MG63 (cell line): ENCODE results near the gene CSTF3. TPM values are rescaled to one million over a fixed set of nuclear protein-coding genes. Genes with fewer than 3 reads are reported as not detected.
A peak's percentile ranks its signal among the peaks of the same experiment; 100 is the strongest.
"Not testable (repeated sequence)": the region's sequence is repeated elsewhere in the genome, so short reads cannot be mapped to it uniquely, and the experiment has no call there.

Source experiments
- DNase-seq: peaks from one replicate; pipeline ENCODE4 v3.0.0-alpha.2; 2020
- H3K27me3 ChIP-seq: fragments of 250-450 bp; sonication (Bioruptor Pico); 2 replicates; pipeline ENCODE4 v1.5.1; 2020; ENCODE audit warnings: mild to moderate bottlenecking, moderate library complexity
- H3K36me3 ChIP-seq: fragments of 250-450 bp; sonication (Bioruptor Pico); 2 replicates; pipeline ENCODE4 v1.5.1; 2020; ENCODE audit warnings: mild to moderate bottlenecking, moderate library complexity
- H3K4me3 ChIP-seq: fragments of 250-450 bp; sonication (Bioruptor Pico); 2 replicates; pipeline ENCODE4 v1.5.1; 2020; ENCODE audit warnings: mild to moderate bottlenecking, moderate library complexity
- H3K9me3 ChIP-seq: fragments of 250-450 bp; sonication (Bioruptor Pico); 2 replicates; pipeline ENCODE4 v1.5.1; 2020; ENCODE audit warnings: mild to moderate bottlenecking, moderate library complexity
- total RNA-seq: library from RNA; depleted of rRNA; stranded (reverse); fragments of >200 nt; shearing (Covaris generic); gene quantifications from 2 replicates; pipeline ENCODE4 v1.2.3, GENCODE V29; 2014; ENCODE audit warnings: low replicate concordance

CSTF3 gene
- total RNA-seq, 1 experiment from 2014 or later: 13.3 TPM

- no peaks in the 10 kb centered on the region for H3K36me3 ChIP-seq
- DNase-seq: no peak
- H3K9me3 ChIP-seq: no peaks in the 10 kb centered on the region
- H3K27me3 ChIP-seq: no peaks in the 10 kb centered on the region
- H3K4me3 ChIP-seq: no peak overlapping the region
Observed at GRCh38 chr11:33064033-33064825, 97.1 kb downstream of the CSTF3 start.

- DNase-seq: no peak
- no peaks in the 10 kb centered on the region; the same call in 1 of the 2 replicates for H3K36me3 ChIP-seq
Observed at GRCh38 chr11:33063326-33063881, 97.9 kb downstream of the CSTF3 start.

GRCh38 chr11:33062137-33062536 lies 99.1 kb downstream of the CSTF3 start:
- Histone ChIP-seq H3K27me3 (no peaks in the 10 kb centered on the region), H3K4me3 (no peak overlapping the region), H3K36me3 (no peaks in the 10 kb centered on the region; the same call in 1 of the 2 replicates), H3K9me3 (no peaks in the 10 kb centered on the region)
- no peak for DNase-seq

More at GRCh38 chr11:33063326-33063881, 97.9 kb downstream of the CSTF3 start:
- Histone ChIP-seq H3K9me3 (no peaks in the 10 kb centered on the region), H3K27me3 (no peaks in the 10 kb centered on the region), H3K4me3 (no peak overlapping the region)

GRCh38 chr11:33060271-33060670 lies 101.0 kb downstream of the CSTF3 start:
- no peaks in the 10 kb centered on the region for H3K9me3 ChIP-seq
- no peak overlapping the region for H3K4me3 ChIP-seq
- no peaks in the 10 kb centered on the region for H3K27me3 ChIP-seq
- no peak for DNase-seq
- no peaks in the 10 kb centered on the region; the same call in 1 of the 2 replicates for H3K36me3 ChIP-seq

GRCh38 chr11:33059331-33060007 lies 101.8 kb downstream of the CSTF3 start:
- Histone ChIP-seq H3K36me3 (no peaks in the 10 kb centered on the region; the same call in 1 of the 2 replicates), H3K4me3 (no peak overlapping the region), H3K9me3 (no peaks in the 10 kb centered on the region), H3K27me3 (no peaks in the 10 kb centered on the region)
- no peak for DNase-seq

GRCh38 chr11:33057284-33057683 lies 104.0 kb downstream of the CSTF3 start:
- Histone ChIP-seq H3K9me3 (no peaks in the 10 kb centered on the region), H3K36me3 (no peaks in the 10 kb centered on the region; the same call in 1 of the 2 replicates), H3K27me3 (no peaks in the 10 kb centered on the region), H3K4me3 (no peak overlapping the region)
- no peak for DNase-seq

- Histone ChIP-seq H3K27me3 (no peaks in the 10 kb centered on the region), H3K36me3 (no peaks in the 10 kb centered on the region; the same call in 1 of the 2 replicates), H3K9me3 (no peaks in the 10 kb centered on the region), H3K4me3 (no peak overlapping the region)
- no peak for DNase-seq
Observed at GRCh38 chr11:33055375-33055774, 105.9 kb downstream of the CSTF3 start.

GRCh38 chr11:33052231-33052630 lies 109.0 kb downstream of the CSTF3 start:
- Histone ChIP-seq H3K4me3 (no peak overlapping the region), H3K9me3 (no peaks in the 10 kb centered on the region), H3K36me3 (no peaks in the 10 kb centered on the region), H3K27me3 (no peaks in the 10 kb centered on the region)
- no peak for DNase-seq

- not testable (repeated sequence) for H3K36me3 ChIP-seq, H3K4me3 ChIP-seq, H3K9me3 ChIP-seq, DNase-seq, H3K27me3 ChIP-seq
Observed at GRCh38 chr11:33049565-33050408, 111.5 kb downstream of the CSTF3 start.

GRCh38 chr11:33048701-33049100 lies 112.6 kb downstream of the CSTF3 start:
- not testable (repeated sequence) for DNase-seq, H3K4me3 ChIP-seq, H3K27me3 ChIP-seq, H3K36me3 ChIP-seq, H3K9me3 ChIP-seq

- DNase-seq: peak; percentile 24
Observed at GRCh38 chr11:33045551-33046255, 115.6 kb downstream of the CSTF3 start.

GRCh38 chr11:33044285-33044756 lies 117.0 kb downstream of the CSTF3 start:
- Histone ChIP-seq H3K27me3 (no peaks in the 10 kb centered on the region), H3K9me3 (no peaks in the 10 kb centered on the region), H3K36me3 (peaks cover 6% of the 10 kb centered on the region), H3K4me3 (no peak overlapping the region)
- peak; percentile 8 for DNase-seq

More at GRCh38 chr11:33045551-33046255, 115.6 kb downstream of the CSTF3 start:
- no peaks in the 10 kb centered on the region for H3K9me3 ChIP-seq
- peaks cover 6% of the 10 kb centered on the region for H3K36me3 ChIP-seq
- H3K4me3 ChIP-seq: no peak overlapping the region
- no peaks in the 10 kb centered on the region for H3K27me3 ChIP-seq

GRCh38 chr11:33043221-33043830 lies 118.0 kb downstream of the CSTF3 start:
- Histone ChIP-seq H3K27me3 (no peaks in the 10 kb centered on the region), H3K9me3 (no peaks in the 10 kb centered on the region), H3K36me3 (peaks cover 6% of the 10 kb centered on the region), H3K4me3 (no peak overlapping the region)
- DNase-seq: no peak

GRCh38 chr11:33040862-33041453 lies 120.3 kb downstream of the CSTF3 start:
- H3K4me3 ChIP-seq: no peak overlapping the region
- no peaks in the 10 kb centered on the region for H3K27me3 ChIP-seq
- H3K9me3 ChIP-seq: no peaks in the 10 kb centered on the region
- H3K36me3 ChIP-seq: peaks cover 3% of the 10 kb centered on the region
- no peak for DNase-seq
